IPS-NIHi7 (cell line): ENCODE data around the gene MPND.

Experiments
- DNase-seq: peaks from one replicate; pipeline ENCODE4 v3.0.0; 2012; ENCODE audit warnings: mixed read lengths; ENCODE audit errors: extremely low spot score

Gene MPND

GRCh38 chr19:4376991-4377781 lies 33.8 kb downstream of the MPND start:
- no peak for DNase-seq

- DNase-seq: no peak
These were observed 35.5 kb downstream of the MPND start for GRCh38 chr19:4378886-4379285.

GRCh38 chr19:4379383-4380253 lies 36.3 kb downstream of the MPND start:
- no peak for DNase-seq

GRCh38 chr19:4380254-4380727 lies 36.9 kb downstream of the MPND start:
- no peak for DNase-seq

DNA sequence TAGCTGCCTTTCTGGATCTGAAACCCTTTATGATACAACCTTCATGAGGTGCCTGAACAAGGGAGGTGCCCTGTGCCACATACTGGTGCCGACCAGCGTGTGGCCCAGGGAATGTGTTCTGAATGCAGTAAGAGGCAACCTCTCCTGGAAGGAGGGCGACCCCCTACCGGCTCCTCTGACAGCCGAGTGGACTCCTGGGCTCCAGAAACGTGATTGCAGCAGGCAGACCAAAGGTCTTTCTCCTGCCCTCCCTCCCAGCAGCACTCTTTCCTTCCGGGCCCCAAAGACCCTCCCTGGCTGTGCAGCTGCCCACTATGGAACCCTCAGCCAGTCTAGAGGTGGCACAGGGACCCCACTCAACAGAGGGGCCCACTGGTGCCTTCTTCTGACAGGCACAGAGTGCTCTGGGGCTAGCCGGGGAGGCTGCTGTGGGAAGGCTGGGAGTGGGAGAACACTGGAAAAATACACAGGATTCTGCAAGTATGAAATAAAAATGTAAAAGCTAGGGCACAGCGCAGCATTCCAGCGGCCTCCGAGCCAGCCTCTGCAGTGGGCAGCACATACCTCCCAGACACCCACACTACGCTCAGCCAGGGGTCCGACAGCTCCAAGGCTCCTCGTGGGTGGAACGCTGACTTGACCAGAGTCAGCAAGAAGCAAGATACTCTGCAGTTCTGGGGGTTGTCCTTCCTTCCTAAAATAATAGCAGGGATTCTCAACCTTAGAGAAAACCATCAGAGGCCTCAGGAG lies 42.1 kb downstream of the MPND start:
- DNase-seq: no peak

GRCh38 chr19:4386041-4386782 lies 42.9 kb downstream of the MPND start:
- DNase-seq: no peak

GRCh38 chr19:4388337-4389063 lies 45.1 kb downstream of the MPND start:
- no peak for DNase-seq

DNA sequence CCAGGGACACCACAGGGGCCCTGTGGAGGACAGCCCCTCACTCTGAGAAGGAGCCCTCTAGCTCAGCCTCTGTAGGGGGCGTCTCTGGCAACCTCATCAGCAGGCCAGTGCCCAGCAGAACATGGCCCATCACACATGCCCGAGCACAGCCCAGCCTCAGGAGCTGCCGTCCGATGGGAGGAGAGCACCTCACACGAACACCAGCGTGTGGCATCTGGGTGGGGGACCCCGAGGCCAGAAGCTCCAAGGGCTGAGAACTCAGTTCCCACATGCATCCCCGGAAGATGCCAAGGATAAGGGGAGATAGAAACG lies 45.7 kb downstream of the MPND start:
- DNase-seq: no peak

DNA sequence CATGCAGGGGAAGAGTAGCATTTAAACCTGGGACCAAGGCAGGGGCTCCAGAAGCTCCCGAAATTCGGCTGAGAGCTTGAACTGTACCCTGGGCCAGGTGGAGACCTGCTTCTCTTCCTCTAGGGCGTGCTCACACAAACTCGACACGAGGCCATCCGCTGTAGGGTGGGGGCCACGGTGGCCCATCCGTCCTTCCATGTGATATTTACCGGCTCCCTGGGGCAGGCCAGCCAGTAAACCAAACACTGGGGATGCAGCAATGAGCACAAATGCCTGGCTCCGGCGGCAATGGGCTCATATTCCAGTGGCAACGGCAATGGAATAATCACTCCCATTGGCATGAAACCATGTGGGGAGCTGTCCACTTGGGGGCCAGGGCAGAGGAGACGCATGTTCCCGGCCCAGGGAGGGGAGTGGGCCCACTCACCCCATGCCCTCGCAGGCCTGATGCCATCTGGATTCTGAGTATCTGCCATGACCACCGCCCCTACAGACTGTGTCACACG lies 46.2 kb downstream of the MPND start:
- DNase-seq: no peak

DNA sequence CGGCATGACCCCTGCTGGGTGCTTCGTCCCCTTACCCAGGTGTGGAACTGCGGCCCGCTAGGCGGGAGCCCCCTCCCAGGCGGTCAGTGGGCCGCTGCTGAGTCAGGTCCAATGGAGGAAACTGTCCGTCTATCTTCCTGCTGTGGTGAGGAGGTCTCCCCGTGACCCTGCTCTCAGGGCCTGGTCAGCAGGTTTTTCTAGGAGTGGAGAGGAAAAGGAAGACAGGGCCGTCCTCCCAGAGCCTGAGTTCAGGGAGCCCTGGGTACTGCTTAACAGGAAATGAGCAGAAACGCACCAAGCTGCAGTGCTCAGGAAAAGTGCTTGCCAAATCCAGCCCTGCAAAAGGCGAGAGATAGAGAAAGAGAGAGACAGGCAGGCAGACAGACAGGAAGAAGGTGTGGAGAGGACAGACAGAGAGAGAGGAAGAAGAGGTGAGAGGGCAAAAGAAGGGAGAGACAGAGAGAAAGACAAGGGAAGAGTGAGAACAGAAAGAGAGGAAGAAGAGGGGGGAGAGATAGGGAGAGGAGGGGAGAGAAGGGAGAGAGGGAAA lies 46.7 kb downstream of the MPND start:
- DNase-seq: no peak

GRCh38 chr19:4390567-4391305 lies 47.4 kb downstream of the MPND start:
- peak; percentile 79 for DNase-seq

- no peak for DNase-seq
These were observed 47.9 kb downstream of the MPND start for GRCh38 chr19:4391306-4391693.

GRCh38 chr19:4391701-4392483 lies 48.5 kb downstream of the MPND start:
- DNase-seq: no peak

- DNase-seq: no peak
These were observed 50.7 kb downstream of the MPND start for GRCh38 chr19:4393947-4394590.

DNA sequence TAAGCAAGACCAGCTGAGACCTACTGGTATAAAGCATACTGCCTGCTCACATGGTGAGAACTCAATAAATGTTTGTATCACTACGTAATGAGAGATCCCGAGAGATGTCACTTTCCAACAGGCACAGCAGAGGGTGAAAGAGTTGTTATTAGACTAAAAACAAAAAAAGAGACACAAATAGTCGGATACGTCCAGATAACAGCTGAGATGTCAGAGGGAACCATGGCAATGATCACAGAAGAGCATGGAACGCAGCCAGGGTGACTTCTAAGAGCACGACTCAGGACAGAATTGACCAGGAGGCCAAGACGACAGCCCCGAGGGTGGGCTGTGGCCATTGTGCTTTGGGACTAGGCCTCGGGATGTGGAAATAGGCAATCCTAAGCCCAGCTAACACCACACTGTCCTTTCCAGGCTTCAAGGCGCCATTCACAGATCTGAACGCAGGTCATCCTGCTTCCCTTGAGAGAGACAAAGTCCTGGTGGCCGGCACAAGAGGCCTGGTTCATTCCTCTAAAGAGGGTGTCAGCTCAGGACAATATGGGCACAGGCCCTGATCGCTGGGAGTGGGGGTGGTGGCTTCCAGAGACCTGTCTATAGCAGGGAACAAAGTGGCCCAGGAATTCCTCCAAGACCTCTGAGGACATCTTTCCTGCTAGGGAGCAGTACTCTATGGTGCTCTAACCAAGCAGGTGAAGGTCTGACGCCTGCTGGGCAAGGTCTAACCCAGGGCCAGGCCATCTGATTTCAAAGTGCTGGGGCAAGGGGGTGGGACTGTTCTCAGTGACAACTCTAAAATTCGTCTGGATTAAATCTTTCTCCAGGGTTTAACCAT lies 53.8 kb downstream of the MPND start:
- DNase-seq: no peak

DNA sequence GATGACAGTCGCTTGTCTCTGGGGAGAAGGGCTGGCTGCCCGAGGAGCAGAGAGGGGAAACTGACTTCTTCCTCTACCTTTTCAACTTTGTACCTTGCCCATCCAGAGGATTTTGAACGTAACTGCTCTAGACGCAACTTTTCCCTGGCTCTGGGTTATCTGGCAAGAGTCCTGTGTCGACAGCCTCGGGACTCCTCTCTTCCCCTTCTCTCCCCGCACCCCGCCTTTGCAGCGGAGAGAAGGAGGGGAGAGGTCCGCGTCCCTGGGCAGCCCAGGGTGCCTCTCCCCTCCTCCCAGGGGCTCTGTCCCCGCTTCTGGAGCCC lies 56.4 kb downstream of the MPND start:
- DNase-seq: no peak

DNA sequence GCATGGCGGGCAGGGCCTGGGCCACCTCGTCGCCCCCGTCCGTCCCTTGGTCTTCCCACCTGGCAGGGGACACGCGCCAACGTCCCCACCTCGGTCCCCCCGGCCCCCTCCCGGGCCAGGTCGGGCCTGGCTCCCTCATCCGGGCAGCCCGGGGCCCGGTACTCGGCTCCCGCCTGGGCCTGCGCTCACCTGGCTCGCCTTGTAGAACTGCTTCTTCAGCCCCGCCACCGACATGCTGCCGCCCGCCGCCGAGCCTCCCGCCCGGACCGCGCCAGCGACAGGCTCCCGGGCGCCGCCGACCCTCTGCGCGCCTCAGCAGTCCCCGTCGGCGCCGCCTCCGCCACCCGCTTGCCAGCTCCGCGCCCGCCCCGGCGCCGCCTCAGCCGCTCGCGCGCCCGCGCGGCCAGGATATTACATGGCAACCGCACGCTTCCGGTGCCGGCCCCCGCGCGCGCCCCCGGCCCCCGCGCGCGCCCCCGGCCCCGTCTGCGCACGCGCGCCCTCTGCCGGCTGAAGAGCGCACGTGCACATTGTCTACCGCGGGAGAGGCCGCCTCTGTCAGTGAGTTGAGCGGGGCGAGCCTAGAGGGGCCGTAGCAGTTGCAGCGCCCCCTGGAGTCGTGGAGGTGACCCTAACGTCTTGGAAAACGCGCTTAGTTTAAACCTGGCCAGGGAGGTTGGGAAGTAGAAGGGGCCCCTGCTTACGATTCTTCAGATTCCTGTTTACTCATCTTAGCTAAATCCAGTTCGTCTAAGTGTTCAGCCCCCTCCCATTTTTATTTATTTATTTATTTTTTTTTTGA lies 57.0 kb downstream of the MPND start, which contains the start of gene SH3GL1:
SH3GL1 (minus strand) TSS at position 413 of the 802 bp plus-strand sequence; CDS start at position 234, 179 bp downstream.
- DNase-seq: peak; percentile 87
